ENCODE measurements around the gene PPP1R9A. TPM values are rescaled to one million over a fixed set of nuclear protein-coding genes. Genes with fewer than 3 reads are reported as not detected.

PPP1R9A gene
- total RNA-seq, 1 donor = under 0.01 TPM

GRCh38 chr7:94928168-94928707 lies 20.8 kb downstream of the PPP1R9A start:
- no peak for DNase-seq (ENCODE audit: low read depth)
- H3K4me3 ChIP-seq (ENCODE audit: low read depth, low read length) = no peak overlapping the region
- TF ChIP-seq, protein P1, sequence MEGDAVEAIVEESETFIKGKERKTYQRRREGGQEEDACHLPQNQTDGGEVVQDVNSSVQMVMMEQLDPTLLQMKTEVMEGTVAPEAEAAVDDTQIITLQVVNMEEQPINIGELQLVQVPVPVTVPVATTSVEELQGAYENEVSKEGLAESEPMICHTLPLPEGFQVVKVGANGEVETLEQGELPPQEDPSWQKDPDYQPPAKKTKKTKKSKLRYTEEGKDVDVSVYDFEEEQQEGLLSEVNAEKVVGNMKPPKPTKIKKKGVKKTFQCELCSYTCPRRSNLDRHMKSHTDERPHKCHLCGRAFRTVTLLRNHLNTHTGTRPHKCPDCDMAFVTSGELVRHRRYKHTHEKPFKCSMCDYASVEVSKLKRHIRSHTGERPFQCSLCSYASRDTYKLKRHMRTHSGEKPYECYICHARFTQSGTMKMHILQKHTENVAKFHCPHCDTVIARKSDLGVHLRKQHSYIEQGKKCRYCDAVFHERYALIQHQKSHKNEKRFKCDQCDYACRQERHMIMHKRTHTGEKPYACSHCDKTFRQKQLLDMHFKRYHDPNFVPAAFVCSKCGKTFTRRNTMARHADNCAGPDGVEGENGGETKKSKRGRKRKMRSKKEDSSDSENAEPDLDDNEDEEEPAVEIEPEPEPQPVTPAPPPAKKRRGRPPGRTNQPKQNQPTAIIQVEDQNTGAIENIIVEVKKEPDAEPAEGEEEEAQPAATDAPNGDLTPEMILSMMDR (IDR thresholded peaks at IDR 0.05; ENCODE audit: insufficient read depth, low read depth, low read length) = no peak

DNA sequence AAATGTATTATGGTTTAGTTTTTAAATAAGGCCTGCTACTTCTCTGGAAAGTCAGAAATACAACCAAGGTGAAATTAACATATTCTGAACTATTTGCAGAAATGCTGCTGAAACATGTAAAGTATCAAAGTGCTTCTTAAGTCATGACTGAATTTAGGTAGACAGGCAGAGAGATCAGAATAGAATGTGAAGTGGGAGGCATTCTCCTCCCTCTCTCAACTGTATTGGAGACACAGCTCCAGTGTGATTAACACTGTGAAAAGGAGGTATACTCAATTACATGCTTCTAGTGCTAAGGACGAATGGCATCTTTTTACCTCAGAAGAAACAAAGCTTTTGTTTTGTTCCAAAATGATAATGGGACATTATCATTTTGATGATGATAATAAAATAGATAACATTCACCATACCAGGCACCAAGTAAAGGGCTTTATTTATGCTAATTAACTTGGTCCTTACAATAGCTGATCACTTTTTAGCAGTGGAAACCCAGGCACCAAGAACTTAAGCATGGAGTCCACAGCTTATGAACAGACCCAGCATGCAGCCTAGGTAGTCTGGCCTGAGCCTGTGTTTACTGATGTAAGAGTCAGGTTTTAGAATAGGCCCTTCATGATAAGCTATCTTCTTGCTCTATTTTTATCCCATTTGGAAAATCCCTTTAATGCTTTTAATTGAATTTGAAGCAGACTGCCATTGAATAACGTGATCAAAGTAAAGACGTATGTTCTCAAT lies 26.0 kb downstream of the PPP1R9A start:
- H3K4me3 ChIP-seq (ENCODE audit: low read depth, low read length) = no peak overlapping the region
- DNase-seq (ENCODE audit: low read depth) = no peak
- TF ChIP-seq, protein P1 (IDR thresholded peaks at IDR 0.05; ENCODE audit: insufficient read depth, low read depth, low read length) = no peak

GRCh38 chr7:94939395-94939794 lies 32.0 kb downstream of the PPP1R9A start:
- TF ChIP-seq, protein P1 (IDR thresholded peaks at IDR 0.05; ENCODE audit: insufficient read depth, low read depth, low read length) = no peak
- H3K4me3 ChIP-seq (ENCODE audit: low read depth, low read length) = no peak overlapping the region
- no peak for DNase-seq (ENCODE audit: low read depth)

DNA sequence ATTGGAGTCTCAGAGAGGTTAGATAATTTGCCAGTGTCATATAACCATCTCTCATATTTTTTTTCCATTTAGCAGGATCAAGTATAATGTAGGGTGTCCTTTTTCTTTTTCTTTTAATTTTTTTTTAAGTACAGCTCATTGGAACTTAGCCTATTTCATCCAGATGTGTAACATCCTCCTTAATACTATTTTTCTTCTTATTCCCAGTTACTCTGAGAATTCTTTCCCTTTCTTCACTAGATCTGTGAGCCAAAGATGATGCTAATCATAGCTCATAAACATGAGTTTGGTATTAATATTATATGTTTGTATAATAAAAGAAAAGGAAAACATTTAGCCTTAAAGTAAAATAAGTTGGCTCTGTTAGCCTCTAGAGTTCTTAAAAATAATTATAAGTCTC lies 32.8 kb downstream of the PPP1R9A start:
- no peak for DNase-seq (ENCODE audit: low read depth)
- no peak overlapping the region for H3K4me3 ChIP-seq (ENCODE audit: low read depth, low read length)
- TF ChIP-seq, protein P1 (IDR thresholded peaks at IDR 0.05; ENCODE audit: insufficient read depth, low read depth, low read length) = no peak

DNA sequence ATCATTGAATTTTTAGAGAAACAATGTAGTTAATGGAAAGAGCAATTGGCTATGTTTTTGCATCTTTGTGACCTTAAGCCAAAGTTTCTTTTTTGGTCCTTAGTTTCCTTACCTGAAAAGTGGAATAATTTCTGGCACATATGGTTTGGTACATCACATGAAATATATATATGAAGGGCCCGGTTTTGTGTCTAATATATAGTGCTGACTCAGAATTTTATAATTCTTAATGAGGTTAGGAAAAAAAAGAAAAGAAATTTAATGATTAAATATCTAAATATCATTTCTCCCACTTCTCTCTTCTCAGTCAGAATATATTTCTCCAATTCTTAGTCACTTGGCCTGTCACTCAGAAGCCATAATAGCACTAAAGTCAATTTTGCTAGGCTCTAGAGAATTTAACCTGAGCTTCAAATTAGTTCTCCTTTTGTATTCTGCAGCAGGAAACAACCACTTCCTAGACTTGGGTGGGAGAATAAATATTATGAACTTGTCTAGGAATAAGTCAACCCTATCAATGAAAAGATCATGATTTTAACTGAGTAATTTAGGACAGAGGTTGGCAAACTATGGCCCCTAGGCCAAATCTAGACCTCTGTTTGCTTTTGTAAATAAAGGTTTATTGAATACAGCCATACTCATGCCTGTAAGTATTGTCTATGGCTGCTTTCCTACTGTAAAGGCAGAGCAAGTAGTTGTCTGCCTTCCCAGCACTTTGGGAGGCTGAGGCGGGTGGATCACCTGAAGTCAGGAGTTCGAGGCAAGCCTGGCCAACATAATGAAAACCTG lies 34.6 kb downstream of the PPP1R9A start:
- no peak overlapping the region for H3K4me3 ChIP-seq (ENCODE audit: low read depth, low read length)
- DNase-seq (ENCODE audit: low read depth) = no peak
- TF ChIP-seq, protein P1 (IDR thresholded peaks at IDR 0.05; ENCODE audit: insufficient read depth, low read depth, low read length) = no peak

DNA sequence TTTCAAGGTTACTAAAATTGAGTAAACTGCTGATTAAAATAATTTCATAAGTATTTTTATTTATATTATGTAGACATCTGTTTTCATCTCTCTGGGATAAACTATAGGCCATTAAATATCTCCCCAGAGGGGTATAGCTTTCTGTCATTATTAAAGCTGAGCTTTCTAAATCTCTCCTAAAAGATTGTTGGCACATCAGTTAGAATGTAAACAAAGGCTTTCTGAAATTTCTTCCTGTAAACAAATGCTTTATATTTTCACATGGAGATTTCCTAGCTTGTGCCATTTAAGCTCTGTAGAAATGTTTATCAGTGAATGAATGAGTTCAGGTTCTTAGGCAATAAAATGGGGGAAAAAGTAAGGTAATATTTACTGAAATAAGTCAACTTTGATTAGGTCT lies 35.7 kb downstream of the PPP1R9A start:
- no peak overlapping the region for H3K4me3 ChIP-seq (ENCODE audit: low read depth, low read length)
- TF ChIP-seq, protein P1 (IDR thresholded peaks at IDR 0.05; ENCODE audit: insufficient read depth, low read depth, low read length) = no peak
- DNase-seq (ENCODE audit: low read depth) = peak; percentile 10

Data from fibroblast of villous mesenchyme (primary cell).